GM19452 (cell line): ENCODE data around the gene AKAP6.
"Not testable (repeated sequence)": the region's sequence is repeated elsewhere in the genome, so short reads cannot be mapped to it uniquely, and the experiment has no call there.

Experiments used
- ATAC-seq: cut with Tn5 transposase; IDR thresholded peaks from one replicate; pipeline ENCODE4 v1.9.1; 2021; ENCODE audit not compliant: unreplicated experiment

Gene AKAP6

GRCh38 chr14:32784405-32784804, 455.3 kb downstream of the AKAP6 start:
- no peak for ATAC-seq

DNA sequence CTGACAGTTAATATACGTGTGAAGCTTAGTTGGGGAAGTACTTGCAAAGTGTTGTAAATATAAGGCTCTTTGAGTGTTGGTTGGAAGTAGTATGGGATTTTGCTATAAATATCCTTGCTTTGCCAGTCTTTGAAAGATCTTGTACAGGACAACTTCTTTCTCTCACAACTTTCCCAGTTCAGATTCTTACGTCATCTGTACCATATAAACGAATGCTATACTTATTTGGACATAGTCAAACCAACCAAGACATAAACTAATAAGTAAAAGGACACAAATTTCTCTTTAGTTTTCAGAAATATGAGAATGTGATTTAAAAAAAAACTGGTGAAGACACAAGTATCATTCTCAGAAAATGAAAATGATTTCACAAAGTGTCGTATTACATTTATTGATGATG, 456.5 kb downstream of the AKAP6 start:
- ATAC-seq, result no peak

- no peak for ATAC-seq
These were observed 457.8 kb downstream of the AKAP6 start for GRCh38 chr14:32786886-32787285.

DNA sequence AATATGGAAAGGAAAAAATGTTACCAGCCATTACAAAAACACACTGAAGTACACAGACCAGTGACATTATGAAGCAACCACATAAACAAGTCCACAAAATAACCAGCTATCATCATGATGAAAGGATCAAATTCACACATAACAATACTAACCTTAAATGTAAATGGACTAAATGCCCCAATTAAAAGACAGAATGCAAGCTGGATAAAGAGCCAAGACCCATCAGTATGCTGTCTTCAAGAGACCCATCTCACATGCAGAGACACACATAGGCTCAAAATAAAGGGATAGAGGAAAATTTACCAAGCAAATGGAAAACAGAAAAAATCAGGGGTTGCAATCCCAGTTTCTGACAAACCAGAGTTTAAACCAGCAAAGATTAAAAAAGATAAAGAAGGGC, 463.9 kb downstream of the AKAP6 start:
- ATAC-seq, result not testable (repeated sequence)

DNA sequence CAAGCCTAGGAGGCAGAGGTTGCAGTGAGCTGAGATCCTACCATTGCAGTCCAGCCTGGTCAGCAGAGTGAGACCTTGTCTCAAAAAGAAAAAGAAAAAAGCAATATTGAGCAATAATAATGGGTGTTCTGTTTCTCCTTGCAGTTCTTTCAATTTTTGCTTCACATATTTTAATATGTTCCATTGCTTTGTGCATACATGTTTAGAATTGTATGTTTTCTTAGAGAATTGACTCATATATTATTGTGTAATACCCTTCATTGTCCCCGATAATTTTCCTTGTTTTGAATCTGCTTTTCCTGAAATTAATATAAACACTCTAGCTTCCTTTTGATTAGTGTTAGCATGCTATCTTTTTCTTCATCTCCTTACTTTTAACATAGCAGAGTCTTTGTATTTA, 471.2 kb downstream of the AKAP6 start:
- ATAC-seq, result no peak

DNA sequence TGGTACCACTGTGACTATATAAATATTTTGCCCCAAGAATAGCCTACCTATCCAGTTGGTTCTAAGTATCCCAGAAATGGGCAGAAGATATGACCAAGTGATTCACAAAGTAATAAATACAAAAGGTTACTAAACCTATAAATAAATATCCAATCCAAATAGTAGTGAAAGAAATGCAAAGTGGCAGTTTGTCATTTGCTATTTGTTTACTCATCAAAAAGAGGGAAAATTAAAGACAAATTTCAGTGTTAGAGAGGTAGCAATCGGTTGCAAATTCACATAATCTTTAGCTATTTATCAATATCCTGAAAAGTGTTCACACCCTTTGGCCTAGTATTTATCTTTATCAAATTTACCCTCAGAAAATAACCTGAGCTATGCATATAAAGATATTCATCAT, 473.2 kb downstream of the AKAP6 start:
- no peak for ATAC-seq

DNA sequence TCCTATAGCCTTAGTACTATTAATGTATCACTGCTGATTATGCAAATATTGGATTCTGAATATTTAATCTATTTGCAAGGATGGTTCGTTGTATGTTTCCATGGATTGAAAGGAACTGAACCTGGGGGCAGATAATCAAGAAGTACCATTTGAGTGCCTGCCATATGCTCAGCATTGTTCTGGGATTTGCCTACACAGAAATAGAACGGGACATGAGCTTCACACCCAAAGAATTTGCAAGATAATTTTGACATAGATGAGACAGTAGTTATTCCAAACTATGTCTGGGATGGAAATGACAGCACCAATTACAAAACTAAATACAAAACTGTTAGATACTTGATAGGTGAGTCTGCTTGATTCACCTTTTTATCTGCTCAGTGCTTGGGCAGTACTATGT, 476.9 kb downstream of the AKAP6 start:
- no peak for ATAC-seq

GRCh38 chr14:32808644-32809043, 479.5 kb downstream of the AKAP6 start:
- no peak for ATAC-seq

DNA sequence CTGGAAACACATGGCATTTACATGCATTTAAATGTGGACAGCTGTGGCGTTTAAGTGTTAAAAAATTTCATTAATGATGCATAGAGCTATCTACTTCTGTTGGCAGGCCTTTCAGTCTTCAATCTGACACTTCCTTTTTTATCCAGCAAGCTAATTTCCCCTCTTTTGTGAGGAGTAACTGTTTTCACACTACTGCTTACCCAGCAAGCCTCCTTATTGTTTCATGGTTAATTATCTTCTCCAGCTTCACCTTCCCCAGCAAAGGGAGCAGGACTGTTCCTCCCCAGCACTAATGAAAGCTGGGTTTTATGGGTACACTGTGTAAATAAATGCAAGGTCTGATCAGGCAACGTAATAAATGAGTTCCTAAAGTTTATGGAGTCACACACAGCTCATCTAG, 480.2 kb downstream of the AKAP6 start:
- ATAC-seq, result no peak

- no peak for ATAC-seq
These were observed 484.3 kb downstream of the AKAP6 start for GRCh38 chr14:32813401-32813800.

GRCh38 chr14:32814721-32815120, 485.6 kb downstream of the AKAP6 start:
- ATAC-seq, result no peak

GRCh38 chr14:32816588-32816987, 487.5 kb downstream of the AKAP6 start:
- ATAC-seq, result no peak

DNA sequence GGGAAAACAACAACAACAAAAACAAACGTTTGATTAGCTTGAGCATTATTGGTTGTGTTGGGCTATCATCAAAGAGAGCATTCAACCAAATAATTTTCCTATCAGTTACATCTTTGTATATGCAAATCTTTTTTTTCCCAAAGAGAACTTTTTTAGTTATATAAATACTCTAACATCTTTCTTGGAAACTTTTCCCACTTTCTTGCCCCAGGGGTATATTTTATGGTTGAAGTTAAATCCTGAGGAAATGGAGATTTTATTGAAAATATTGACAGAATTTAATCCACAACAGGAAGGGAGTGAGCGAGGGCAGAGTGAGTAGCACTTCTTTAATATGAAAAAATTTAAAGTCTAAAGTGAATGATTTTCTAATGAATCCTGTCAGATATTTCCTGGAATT, 488.7 kb downstream of the AKAP6 start:
- no peak for ATAC-seq

- ATAC-seq, result no peak
These were observed 489.5 kb downstream of the AKAP6 start for GRCh38 chr14:32818581-32818980.

DNA sequence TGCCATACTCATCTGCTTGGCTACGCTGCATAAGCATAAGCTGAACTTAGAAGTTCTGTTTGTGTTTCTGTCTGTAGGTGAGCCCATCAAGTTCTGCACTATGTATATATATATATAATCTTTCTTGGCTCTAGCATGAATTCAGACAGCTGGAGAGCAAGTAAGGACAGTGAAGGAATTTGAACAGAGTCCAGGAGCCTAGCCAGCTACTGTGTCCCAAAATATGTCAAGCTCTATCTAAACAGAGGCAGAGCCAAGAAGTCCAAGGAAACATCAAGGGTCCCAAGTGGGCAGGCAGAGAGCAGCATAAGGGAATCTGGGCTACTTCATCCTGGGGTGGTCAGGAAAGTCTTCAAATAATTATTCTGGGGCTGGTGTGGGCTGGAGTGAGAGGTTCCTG, 491.1 kb downstream of the AKAP6 start:
- ATAC-seq, result no peak

DNA sequence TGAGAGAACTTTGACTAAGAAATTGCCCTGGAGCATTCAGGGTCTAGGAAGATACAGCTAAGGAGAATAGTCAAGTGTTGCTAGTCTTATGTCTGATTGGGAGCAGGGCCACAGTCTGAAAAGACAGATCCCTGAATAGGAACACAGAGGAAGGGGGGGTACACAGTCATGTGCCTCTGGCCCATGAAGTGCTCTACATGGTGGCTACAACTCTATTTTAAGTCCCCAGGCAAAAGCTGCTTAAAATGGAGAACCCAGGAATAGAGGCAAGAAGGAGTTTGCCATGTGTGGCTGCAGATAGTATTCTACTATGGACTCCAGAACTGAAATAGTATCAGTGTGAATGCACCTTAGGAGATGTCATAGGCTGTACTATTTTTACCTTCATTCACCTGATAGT, 491.6 kb downstream of the AKAP6 start:
- no peak for ATAC-seq

- ATAC-seq, result no peak
These were observed 493.0 kb downstream of the AKAP6 start for GRCh38 chr14:32821964-32822653.

- ATAC-seq, result no peak
These were observed 494.6 kb downstream of the AKAP6 start for GRCh38 chr14:32823706-32824105.

GRCh38 chr14:32824195-32824594, 495.1 kb downstream of the AKAP6 start:
- no peak for ATAC-seq

DNA sequence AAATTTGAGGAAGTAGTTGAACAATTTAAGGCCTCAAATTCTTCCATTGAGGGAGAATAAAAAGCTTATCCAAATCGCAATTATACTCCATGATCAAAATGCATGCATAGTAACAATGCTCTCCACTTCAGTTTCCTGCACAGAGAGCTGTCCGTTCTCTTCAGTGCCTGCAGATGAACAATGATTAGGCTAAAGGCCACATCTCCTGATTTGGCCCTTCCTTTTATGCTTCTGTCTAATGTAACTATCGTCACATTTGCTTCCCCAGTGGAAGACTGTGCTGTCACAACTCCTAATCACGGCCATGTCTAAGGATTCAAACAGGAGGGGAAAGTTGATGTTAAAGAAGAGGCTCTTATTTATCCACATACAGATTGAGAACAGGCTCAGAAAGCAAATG, 496.0 kb downstream of the AKAP6 start:
- no peak for ATAC-seq

DNA sequence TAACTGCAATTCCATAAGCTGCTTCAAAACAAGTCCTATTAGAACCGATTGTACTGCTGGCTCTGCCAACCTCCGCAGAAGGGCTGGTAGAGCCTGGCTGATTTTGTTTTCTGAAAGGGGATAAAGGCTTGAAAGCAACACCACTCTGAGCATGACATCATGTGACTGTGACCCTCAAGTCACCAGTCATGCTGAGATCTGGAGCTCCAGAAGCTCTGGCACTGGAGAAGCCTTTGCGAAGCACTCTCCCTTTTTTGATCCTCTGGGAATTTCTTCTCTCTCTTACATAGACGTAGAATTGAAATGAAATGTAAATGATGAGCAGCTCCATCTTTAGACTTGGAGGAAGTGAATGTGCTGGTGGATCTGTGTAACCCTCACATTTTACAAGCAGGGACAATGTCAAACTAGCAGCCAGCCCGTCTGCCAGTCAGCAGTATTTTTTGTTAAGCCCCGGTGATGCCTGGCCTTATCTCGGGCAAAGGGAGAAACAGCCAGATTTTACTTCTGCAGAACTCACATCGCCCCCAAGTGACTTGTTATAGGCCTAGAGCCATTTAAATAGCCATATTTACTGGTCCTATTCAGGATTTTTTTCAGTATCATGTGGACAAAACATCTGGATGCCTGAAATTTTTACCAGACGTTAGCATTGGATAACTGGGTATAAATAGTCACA, 497.4 kb downstream of the AKAP6 start:
- ATAC-seq, result no peak

GRCh38 chr14:32827514-32827913, 498.4 kb downstream of the AKAP6 start:
- ATAC-seq, result no peak

GRCh38 chr14:32835924-32836323, 506.8 kb downstream of the AKAP6 start:
- no peak for ATAC-seq
